Measurements from ENCODE around the gene SGSM1. TPM values are rescaled to one million over a fixed set of nuclear protein-coding genes. Genes with fewer than 3 reads are reported as not detected.
A peak's percentile ranks its signal among the peaks of the same experiment; 100 is the strongest.

The SGSM1 gene
- total and polyA plus RNA-seq, 8 donors, result 2.0 to 5.3 (median 4.3) TPM

DNA sequence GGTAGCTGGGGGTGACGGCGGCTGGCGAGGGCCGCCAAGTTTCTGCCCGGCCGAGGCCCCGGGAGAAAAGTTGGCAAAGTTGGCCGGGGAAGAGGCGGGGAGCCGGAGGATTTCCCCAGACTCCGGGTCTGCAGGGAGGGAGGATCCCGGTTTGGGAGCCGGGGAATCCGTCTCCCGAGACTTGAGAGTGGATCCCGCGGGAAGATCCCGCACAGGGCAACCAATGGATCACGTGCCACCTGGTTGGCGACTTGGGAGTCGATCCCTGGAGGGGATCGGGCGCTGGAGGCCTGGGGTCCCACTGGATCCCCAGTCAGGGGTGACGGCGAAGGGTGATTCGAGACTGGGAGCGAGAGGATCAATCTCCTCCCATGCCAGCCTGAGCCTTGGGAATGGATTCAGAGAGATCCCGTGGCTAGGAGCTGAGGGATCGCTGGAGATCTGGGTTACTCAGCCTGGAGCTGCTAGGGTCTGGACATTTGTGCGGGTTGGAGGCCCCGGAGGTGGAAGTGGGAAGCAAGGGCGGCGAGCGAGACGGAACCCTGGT lies 146.9 kb downstream of the SGSM1 start:
- Histone ChIP-seq H3K4me3 (peak overlapping the region; percentile 71 to 73), H3K27me3 (peaks cover 10 to 54% of the 10 kb centered on the region in 2 donors), H3K4me1 (peaks cover 4 to 15% of the 10 kb centered on the region in 2 donors), H3K27ac (peak overlapping the region; percentile 70 to 81), H3K9me3 (no peaks in the 10 kb centered on the region), H3K36me3 (no peaks in the 10 kb centered on the region)
- peak; percentile 39 for ATAC-seq
- DNase-seq, result peak in 2 of 4 donors; percentile 34 to 51
- TF ChIP-seq, protein P1, sequence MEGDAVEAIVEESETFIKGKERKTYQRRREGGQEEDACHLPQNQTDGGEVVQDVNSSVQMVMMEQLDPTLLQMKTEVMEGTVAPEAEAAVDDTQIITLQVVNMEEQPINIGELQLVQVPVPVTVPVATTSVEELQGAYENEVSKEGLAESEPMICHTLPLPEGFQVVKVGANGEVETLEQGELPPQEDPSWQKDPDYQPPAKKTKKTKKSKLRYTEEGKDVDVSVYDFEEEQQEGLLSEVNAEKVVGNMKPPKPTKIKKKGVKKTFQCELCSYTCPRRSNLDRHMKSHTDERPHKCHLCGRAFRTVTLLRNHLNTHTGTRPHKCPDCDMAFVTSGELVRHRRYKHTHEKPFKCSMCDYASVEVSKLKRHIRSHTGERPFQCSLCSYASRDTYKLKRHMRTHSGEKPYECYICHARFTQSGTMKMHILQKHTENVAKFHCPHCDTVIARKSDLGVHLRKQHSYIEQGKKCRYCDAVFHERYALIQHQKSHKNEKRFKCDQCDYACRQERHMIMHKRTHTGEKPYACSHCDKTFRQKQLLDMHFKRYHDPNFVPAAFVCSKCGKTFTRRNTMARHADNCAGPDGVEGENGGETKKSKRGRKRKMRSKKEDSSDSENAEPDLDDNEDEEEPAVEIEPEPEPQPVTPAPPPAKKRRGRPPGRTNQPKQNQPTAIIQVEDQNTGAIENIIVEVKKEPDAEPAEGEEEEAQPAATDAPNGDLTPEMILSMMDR (IDR thresholded peaks at IDR 0.05), result no peak
- intact Hi-C loops (cut with DNase I), result loop anchor here in 1 of 2 donors (5.0 kb wide), 1 partner anchor 94 kb away; no protein-coding TSS in a partner anchor

DNA sequence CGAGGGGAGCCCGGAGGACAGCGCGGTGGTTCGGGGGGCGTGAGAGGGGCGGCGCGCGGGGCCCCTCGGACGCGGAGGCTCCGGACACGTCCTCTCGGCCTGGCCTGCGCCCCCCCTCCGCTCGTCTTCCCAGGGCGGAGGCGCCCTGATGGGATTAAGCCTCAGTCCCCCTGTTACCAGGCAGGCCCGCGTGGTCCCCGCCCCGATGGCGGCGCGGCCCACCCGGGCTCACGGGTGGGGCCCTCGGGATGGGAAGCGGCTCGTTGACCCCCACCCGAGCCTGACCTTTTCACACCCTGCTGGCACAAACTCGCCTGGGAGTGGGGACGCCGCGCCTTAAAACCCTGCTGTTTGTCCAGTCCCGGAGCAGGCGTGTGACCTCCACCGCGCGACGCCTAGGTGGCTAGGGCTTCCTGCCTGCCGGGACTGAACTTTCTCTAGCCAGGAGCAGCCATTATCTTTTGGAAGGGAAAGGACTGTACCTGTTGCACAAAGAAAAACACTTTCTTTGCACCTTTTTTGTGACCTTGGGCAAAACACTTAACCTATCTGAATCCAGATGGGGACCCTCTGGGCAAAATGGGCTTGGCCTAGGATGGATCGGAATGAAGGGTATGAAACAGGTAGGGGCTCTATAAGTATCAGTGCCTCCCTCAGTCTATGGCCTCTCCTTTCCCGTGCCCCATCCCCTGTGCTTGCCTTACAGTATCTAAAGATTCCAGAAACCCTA lies 147.5 kb downstream of the SGSM1 start:
- intact Hi-C loops (cut with DNase I), result loop anchor here in 1 of 2 donors (5.0 kb wide), 1 partner anchor 94 kb away; no protein-coding TSS in a partner anchor
- peak; percentile 16 for ATAC-seq
- no peaks in the 10 kb centered on the region for H3K36me3 ChIP-seq

DNA sequence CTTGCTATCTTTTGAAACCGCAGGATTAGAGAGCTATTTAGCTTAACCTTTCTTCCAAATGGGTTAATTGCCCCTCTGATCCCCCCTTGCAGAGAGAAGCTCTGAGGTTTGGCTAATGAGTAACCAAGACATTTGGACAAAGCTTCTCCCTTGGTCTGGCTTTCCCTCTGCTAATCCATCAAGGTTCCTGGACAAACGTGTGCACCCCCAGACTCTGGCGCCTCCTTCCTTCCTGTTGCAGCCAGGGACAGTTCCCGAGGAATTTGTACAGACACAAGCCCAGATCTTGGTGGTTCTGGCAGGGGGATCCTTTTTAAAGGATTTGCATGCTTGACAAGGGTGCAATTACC lies 148.1 kb downstream of the SGSM1 start:
- peaks cover 10 to 50% of the 10 kb centered on the region in 2 donors for H3K27me3 ChIP-seq
- peaks cover 4 to 15% of the 10 kb centered on the region in 2 donors for H3K4me1 ChIP-seq
- peak overlapping the region in 1 of 2 donors; percentile 73 for H3K4me3 ChIP-seq
- no peaks in the 10 kb centered on the region for H3K36me3 ChIP-seq
- no peak for ATAC-seq
- TF ChIP-seq, protein P1 (IDR thresholded peaks at IDR 0.05), result no peak
- no peaks in the 10 kb centered on the region for H3K9me3 ChIP-seq
- intact Hi-C loops (cut with DNase I), result loop anchor here in 1 of 2 donors (5.0 kb wide), 1 partner anchor 93 kb away; no protein-coding TSS in a partner anchor
- DNase-seq, result no peak
- H3K27ac ChIP-seq, result peak overlapping the region; percentile 70 to 81

More for the DNA sequence above, 147.5 kb downstream of the SGSM1 start:
- no peaks in the 10 kb centered on the region for H3K9me3 ChIP-seq
- H3K4me3 ChIP-seq, result peak overlapping the region; percentile 71 to 73
- H3K27ac ChIP-seq, result peak overlapping the region; percentile 70 to 81
- DNase-seq, result peak in 1 of 4 donors; percentile 40
- peaks cover 10 to 50% of the 10 kb centered on the region in 2 donors for H3K27me3 ChIP-seq
- H3K4me1 ChIP-seq, result peaks cover 4 to 15% of the 10 kb centered on the region in 2 donors
- TF ChIP-seq, protein P1 (IDR thresholded peaks at IDR 0.05), result no peak

DNA sequence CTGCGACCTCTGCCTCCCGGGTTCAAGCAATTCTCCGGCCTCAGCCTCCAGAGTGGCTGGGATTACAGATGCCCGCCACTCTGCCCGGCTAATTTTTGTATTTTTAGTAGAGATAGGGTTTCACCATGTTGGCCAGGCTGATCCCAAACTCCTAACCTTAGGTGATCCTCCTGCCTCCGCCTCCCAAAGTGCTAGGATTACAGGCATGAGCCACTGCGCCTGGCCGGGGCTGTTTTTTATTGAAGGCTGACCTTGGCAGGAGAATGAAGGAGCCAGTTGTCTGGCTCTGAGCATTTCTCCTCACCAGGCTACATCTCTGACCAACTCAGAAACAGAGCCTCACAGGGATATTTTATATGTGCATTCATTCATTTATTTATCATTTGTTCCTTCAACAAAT lies 148.8 kb downstream of the SGSM1 start:
- Histone ChIP-seq H3K4me1 (peaks cover 4 to 15% of the 10 kb centered on the region in 2 donors), H3K27ac (no peak overlapping the region), H3K36me3 (no peaks in the 10 kb centered on the region), H3K9me3 (no peaks in the 10 kb centered on the region), H3K27me3 (peaks cover 10 to 50% of the 10 kb centered on the region in 2 donors), H3K4me3 (no peak overlapping the region)
- ATAC-seq, result no peak
- DNase-seq, result no peak
- TF ChIP-seq, protein P1 (IDR thresholded peaks at IDR 0.05), result no peak
- intact Hi-C loops (cut with DNase I), result loop anchor here in 1 of 2 donors (5.0 kb wide), 1 partner anchor 92 kb away; no protein-coding TSS in a partner anchor

DNA sequence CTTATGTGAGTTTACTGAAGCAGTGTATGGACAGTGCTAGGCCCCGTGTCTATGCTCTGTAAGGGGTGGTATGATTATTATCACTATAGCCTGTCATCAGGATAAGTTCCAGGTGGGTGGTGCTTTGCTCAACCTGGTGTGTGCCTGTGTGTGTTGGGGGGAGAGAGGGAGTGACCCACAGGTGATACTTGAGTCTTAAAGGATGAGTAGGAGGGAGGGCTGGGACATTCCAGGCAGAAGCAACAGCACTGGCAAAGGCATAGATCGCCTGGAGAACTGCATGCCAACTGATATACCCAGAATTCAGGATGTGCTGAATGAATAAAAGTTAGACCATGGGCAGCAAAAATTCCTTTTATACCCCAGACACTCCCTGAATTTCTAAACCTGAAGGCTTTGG lies 151.0 kb downstream of the SGSM1 start:
- Histone ChIP-seq H3K4me3 (no peak overlapping the region), H3K27ac (no peak overlapping the region), H3K36me3 (no peaks in the 10 kb centered on the region), H3K4me1 (peaks cover 4 to 15% of the 10 kb centered on the region in 2 donors), H3K27me3 (peaks cover 10 to 29% of the 10 kb centered on the region in 2 donors), H3K9me3 (no peaks in the 10 kb centered on the region)
- DNase-seq, result no peak
- intact Hi-C loops (cut with DNase I), result no loop called here
- TF ChIP-seq, protein P1 (IDR thresholded peaks at IDR 0.05), result no peak
- ATAC-seq, result no peak
